Peyer's patch (tissue), 4 donors: ENCODE results near the gene ECSCR. TPM values are rescaled to one million over a fixed set of nuclear protein-coding genes. Genes with fewer than 3 reads are reported as not detected.

ENCODE experiments used
- DNase-seq, 3 donors: peaks; one replicate each; pipeline ENCODE4 v3.0.0-alpha.2; 2017 to 2019
- H3K27ac ChIP-seq, 4 donors: fragments of 200-600 bp; sonication (generic); one replicate each; pipeline ENCODE4 v1.5.1; 2016 to 2019
- H3K27me3 ChIP-seq, 2 donors: fragments of 200-600 bp; sonication (generic); one replicate each; pipeline ENCODE4 v1.5.1; 2019
- H3K36me3 ChIP-seq, 3 donors: fragments of 200-600 bp; sonication (generic); one replicate each; pipeline ENCODE4 v1.5.1; 2016 to 2019
- H3K4me1 ChIP-seq, 4 donors: fragments of 200-600 bp; sonication (generic); one replicate each; pipeline ENCODE4 v1.5.1; 2016 to 2019
- H3K4me3 ChIP-seq, 4 donors: fragments of 200-600 bp; sonication (generic); 1 replicate in 3 of 4; 2 replicates in 1 of 4; pipeline ENCODE4 v1.5.1; 2016 to 2019; ENCODE audit warnings: mild to moderate bottlenecking in 1 of 4
- H3K9me3 ChIP-seq, 4 donors: fragments of 200-600 bp; sonication (generic); one replicate each; pipeline ENCODE4 v1.5.1; 2016 to 2019; ENCODE audit warnings: mild to moderate bottlenecking in 1 of 4
- POLR2A ChIP-seq, 2 donors: fragments of 450-650 bp; IDR thresholded peaks; one replicate each; pipeline ENCODE4 v1.5.1; 2017; ENCODE audit warnings: antibody characterized with exemption in 2 of 2, mild to moderate bottlenecking in 2 of 2, moderate library complexity in 2 of 2
- total RNA-seq, 4 donors: library from RNA; depleted of rRNA; stranded (reverse); fragments of >200 nt; gene quantifications; one replicate each; pipeline ENCODE4 v1.1.0, GENCODE V29; 2016
- TF ChIP-seq, protein P1 (sequence below), 6 experiments: fragments of 450-650 bp in 4 of 6; fragments of 200-600 bp in 2 of 6; sonication (generic) in 1 of 6; IDR thresholded peaks; one replicate each; pipeline ENCODE4 v1.5.1; 2017 to 2019; ENCODE audit warnings: antibody characterized with exemption in 6 of 6, mild to moderate bottlenecking in 3 of 6, moderate library complexity in 1 of 6

Gene ECSCR
- total RNA-seq, 4 donors from 2014 or later: 3.2 to 24.8 (median 7.9) TPM

DNA sequence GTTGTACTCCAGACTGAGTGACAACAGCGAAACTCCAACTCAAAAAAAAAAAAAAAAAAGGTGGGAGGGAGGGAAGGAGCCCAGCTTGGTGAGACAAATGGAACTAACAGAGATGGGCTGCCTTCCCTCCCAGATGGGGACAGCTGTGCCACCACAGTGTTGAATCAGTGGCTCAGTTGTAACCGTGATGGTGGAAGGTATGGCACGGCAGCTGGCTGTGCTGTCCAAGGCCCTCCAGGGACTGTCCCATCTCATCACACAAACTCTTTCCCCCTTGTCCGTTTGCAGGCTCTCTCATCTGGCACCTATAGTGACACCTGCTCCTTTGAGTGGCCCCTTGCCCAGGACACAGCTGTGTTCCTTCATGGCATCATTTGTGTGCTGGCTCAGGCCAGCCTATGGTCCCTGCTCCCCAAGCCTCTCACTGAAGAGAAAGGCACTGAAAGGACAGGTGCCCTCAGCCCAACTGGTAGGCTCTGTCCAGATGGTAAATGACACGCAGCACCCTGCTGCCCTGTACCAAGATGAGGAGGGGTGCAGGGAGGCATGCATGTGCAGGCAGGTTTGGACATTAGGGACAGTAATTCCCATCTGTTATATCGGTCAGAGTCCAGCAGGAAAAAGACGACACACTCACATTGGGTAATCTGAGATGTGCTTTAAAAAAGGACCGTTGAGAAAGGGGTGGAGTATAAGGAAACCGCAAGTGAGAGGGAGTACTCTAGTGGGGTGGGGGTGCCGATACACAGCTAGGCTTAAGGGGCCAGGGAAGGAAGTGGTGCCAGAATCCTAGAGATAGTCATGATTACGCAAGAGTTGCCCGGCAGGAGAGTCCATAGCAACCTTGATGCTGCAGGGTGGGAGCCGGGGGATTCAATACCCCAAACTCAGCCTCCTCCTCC lies 12.6 kb upstream of the ECSCR start:
- Histone ChIP-seq H3K9me3 (no peaks in the 10 kb centered on the region), H3K4me1 (peaks cover 3 to 49% (median 6%) of the 10 kb centered on the region in 4 donors), H3K27me3 (no peaks in the 10 kb centered on the region), H3K4me3 (no peak overlapping the region), H3K36me3 (peaks cover 0 to 20% (median 0%) of the 10 kb centered on the region in 3 donors), H3K27ac (peak overlapping the region in 2 of 4 donors; percentile 2 to 26)
- no peak for TF ChIP-seq POLR2A (IDR thresholded peaks at IDR 0.05)
- TF ChIP-seq, protein P1, sequence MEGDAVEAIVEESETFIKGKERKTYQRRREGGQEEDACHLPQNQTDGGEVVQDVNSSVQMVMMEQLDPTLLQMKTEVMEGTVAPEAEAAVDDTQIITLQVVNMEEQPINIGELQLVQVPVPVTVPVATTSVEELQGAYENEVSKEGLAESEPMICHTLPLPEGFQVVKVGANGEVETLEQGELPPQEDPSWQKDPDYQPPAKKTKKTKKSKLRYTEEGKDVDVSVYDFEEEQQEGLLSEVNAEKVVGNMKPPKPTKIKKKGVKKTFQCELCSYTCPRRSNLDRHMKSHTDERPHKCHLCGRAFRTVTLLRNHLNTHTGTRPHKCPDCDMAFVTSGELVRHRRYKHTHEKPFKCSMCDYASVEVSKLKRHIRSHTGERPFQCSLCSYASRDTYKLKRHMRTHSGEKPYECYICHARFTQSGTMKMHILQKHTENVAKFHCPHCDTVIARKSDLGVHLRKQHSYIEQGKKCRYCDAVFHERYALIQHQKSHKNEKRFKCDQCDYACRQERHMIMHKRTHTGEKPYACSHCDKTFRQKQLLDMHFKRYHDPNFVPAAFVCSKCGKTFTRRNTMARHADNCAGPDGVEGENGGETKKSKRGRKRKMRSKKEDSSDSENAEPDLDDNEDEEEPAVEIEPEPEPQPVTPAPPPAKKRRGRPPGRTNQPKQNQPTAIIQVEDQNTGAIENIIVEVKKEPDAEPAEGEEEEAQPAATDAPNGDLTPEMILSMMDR (IDR thresholded peaks at IDR 0.05): no peak
- peak in 2 of 3 donors; percentile 29 to 64 for DNase-seq

DNA sequence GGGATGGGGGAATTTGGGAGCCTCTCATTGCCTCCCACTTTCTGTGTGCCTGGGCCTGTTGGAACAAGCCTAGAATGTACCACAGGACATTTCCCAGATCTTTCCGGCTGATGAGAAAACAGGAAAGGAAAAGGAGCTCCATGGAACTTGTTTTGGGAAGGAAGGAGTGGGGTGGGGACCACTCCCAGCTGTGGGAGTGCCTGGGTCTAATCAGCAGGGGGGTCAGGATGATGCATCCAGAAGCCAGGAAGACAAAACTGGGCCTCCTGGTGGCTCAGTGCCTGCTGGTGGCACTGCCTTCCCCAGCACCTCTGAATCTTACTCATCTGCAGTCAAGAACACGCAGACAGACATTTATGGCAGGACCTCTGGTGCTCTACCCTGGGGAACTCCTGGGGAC lies 11.0 kb upstream of the ECSCR start:
- Histone ChIP-seq H3K4me3 (no peak overlapping the region), H3K27me3 (no peaks in the 10 kb centered on the region), H3K9me3 (no peaks in the 10 kb centered on the region), H3K4me1 (peaks cover 3 to 47% (median 6%) of the 10 kb centered on the region in 4 donors), H3K27ac (peak overlapping the region in 1 of 4 donors; percentile 8), H3K36me3 (peaks cover 0 to 20% (median 0%) of the 10 kb centered on the region in 3 donors)
- DNase-seq: no peak
- TF ChIP-seq, protein P1 (IDR thresholded peaks at IDR 0.05): no peak
- TF ChIP-seq POLR2A (IDR thresholded peaks at IDR 0.05): no peak

DNA sequence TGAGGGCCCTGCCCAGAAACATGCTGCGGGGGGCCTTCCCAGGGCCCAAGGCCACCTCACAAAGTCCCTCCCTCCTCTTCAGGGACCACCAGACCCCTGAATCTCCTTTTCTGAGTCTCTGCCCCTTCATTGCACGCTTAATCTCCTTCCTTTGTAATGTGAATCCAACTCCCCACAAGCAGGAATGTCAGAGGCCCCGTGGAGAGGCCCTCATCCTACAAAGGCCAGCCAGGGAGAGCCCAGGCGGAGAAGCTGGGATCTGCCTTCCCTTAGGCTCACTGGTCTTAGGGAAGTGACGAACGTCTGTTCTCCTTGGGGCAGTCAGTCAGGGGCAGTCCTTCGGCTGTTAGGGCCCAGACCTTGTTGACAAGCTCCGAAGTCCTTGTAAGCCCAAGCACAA lies 10.6 kb upstream of the ECSCR start:
- peaks cover 3 to 48% (median 6%) of the 10 kb centered on the region in 4 donors for H3K4me1 ChIP-seq
- no peak for TF ChIP-seq POLR2A (IDR thresholded peaks at IDR 0.05)
- TF ChIP-seq, protein P1 (IDR thresholded peaks at IDR 0.05): no peak
- H3K9me3 ChIP-seq: no peaks in the 10 kb centered on the region
- no peak for DNase-seq
- no peak overlapping the region for H3K4me3 ChIP-seq
- peaks cover 0 to 17% (median 0%) of the 10 kb centered on the region in 3 donors for H3K36me3 ChIP-seq
- no peaks in the 10 kb centered on the region for H3K27me3 ChIP-seq
- peak overlapping the region in 1 of 4 donors; percentile 6 for H3K27ac ChIP-seq

DNA sequence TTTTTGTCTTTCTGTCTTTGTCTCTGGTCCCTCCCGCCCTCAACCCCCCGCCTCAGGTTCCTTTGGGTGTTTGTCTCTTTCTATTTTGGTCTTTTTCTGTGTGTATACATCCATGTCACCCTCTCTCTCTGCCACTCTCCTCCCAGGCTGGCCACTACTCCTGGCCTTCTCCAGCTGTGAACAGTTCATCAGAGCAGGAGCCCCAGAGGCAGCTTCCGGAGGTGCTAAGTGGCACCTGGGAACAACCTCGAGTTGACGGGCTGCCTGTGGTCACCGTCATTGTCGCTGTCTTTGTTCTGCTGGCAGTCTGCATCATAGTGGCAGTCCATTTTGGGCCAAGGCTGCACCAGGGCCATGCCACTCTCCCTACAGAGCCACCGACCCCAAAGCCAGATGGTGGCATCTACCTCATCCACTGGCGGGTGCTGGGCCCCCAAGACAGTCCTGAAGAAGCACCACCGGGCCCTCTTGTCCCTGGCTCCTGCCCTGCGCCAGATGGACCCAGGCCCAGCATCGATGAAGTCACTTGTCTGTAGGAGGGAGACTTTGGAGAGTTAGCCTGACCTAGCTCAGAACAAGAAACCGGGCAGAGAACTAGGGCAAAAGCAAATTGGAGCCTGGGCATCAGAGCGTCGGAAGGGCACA lies 10.0 kb upstream of the ECSCR start:
- Histone ChIP-seq H3K9me3 (no peaks in the 10 kb centered on the region), H3K4me3 (no peak overlapping the region), H3K36me3 (peaks cover 0 to 11% (median 0%) of the 10 kb centered on the region in 3 donors), H3K27me3 (no peaks in the 10 kb centered on the region), H3K27ac (peak overlapping the region in 1 of 4 donors; percentile 6), H3K4me1 (peaks cover 3 to 49% (median 6%) of the 10 kb centered on the region in 4 donors)
- DNase-seq: no peak
- TF ChIP-seq POLR2A (IDR thresholded peaks at IDR 0.05): no peak
- TF ChIP-seq, protein P1 (IDR thresholded peaks at IDR 0.05): no peak

DNA sequence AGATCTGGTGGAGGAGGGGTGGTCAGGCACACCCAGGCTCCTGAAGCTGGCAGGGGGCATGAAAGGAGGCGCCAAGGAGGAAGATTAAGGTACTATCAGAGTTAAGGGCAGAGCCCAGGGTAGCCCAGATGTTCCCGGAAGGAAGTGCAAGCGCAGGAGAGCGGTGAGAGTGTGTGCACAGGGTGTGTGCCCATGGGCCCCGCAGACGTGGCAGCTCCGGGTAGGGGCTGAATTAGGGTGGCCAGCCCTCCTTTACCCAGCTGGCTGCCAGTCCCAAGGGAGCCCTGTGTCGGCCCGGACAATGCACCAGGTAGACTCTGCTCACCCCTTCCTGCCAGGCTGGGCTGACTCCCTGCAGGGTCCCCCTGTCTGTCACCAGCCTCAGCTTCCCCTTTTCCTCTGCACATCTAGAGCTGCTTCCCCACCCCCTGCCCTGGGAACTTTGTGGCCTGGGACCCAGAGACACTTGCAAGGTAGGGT lies 8.3 kb upstream of the ECSCR start, which contains the start of gene SMIM33:
SMIM33 (plus strand) TSS at position 184 of the 480 bp plus-strand sequence; CDS start at position 302, 118 bp downstream.
- Histone ChIP-seq H3K4me3 (peak within 1 kb of the TSS in 2 of 4 donors; percentile 28 to 37), H3K4me1 (peaks cover 3 to 49% (median 6%) of the 10 kb centered on the region in 4 donors)
- TF ChIP-seq, protein P1 (IDR thresholded peaks at IDR 0.05): no peak
- no peak for TF ChIP-seq POLR2A (IDR thresholded peaks at IDR 0.05)

More for the DNA sequence above, 8.3 kb upstream of the ECSCR start, which contains the start of gene SMIM33:
- Histone ChIP-seq H3K36me3 (peaks cover 0 to under 1% (median 0%) of the 10 kb centered on the region in 3 donors), H3K27me3 (no peaks in the 10 kb centered on the region), H3K27ac (peak within 1 kb of the TSS; percentile 24 to 53 (median 40)), H3K9me3 (no peaks in the 10 kb centered on the region)
- peak; percentile 36 to 73 (median 68) for DNase-seq
